Omental fat pad (tissue), 4 donors: ENCODE measurements around the gene BANF1. TPM values are rescaled to one million over a fixed set of nuclear protein-coding genes. Genes with fewer than 3 reads are reported as not detected.

Experiments used
- ATAC-seq: fragments of 150-250 bp; one replicate; pipeline ENCODE4 v1.9.1; 2016; ENCODE audit warnings: mild to moderate bottlenecking, moderate library complexity; ENCODE audit not compliant: low FRiP score
- DNase-seq: peaks from one replicate; pipeline ENCODE4 v3.0.0-alpha.2; 2019; ENCODE audit warnings: low spot score
- total RNA-seq, 4 donors: library from RNA; depleted of rRNA; stranded (reverse); fragments of >200 nt; gene quantifications; one replicate each; pipeline ENCODE4 v1.1.0, GENCODE V29; 2016
- TF ChIP-seq, protein P1 (sequence below), 3 donors: fragments of 450-650 bp; IDR thresholded peaks; one replicate each; pipeline ENCODE4 v1.5.1; 2016 to 2017; ENCODE audit warnings: antibody characterized with exemption in 3 of 3, mild to moderate bottlenecking in 3 of 3, moderate library complexity in 2 of 3

BANF1 gene
- total RNA-seq, 4 donors from 2014 or later = 24.6 to 40.8 (median 33.0) TPM

DNA sequence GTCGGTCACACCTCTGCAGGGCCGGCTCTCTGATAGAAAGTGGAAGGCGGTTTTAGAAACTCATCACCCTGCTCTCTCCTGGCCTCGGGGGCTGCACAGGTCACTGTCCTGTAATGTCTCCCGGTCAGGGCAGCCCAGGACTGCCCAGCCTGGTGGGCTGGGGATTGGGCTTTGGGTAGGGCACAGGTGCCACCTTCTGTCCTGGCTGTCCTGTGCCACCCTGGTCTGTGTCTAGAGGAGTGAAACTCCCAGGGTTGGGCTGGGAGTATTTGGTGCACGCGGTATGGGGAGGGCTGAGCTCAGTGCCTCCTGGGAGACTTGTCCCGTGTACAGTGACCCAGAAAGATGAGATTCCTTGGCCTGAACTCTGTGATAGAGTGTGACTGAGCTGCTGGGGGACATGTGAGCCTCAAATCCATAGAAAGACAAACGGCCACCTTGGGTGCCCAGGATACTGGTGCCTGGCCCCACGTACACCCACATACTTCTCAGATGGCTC, 23.0 kb upstream of the BANF1 start:
- TF ChIP-seq, protein P1, sequence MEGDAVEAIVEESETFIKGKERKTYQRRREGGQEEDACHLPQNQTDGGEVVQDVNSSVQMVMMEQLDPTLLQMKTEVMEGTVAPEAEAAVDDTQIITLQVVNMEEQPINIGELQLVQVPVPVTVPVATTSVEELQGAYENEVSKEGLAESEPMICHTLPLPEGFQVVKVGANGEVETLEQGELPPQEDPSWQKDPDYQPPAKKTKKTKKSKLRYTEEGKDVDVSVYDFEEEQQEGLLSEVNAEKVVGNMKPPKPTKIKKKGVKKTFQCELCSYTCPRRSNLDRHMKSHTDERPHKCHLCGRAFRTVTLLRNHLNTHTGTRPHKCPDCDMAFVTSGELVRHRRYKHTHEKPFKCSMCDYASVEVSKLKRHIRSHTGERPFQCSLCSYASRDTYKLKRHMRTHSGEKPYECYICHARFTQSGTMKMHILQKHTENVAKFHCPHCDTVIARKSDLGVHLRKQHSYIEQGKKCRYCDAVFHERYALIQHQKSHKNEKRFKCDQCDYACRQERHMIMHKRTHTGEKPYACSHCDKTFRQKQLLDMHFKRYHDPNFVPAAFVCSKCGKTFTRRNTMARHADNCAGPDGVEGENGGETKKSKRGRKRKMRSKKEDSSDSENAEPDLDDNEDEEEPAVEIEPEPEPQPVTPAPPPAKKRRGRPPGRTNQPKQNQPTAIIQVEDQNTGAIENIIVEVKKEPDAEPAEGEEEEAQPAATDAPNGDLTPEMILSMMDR (IDR thresholded peaks at IDR 0.05) = no peak
- ATAC-seq (no peak), DNase-seq (no peak)

- no peak for ATAC-seq
- no peak for DNase-seq
- TF ChIP-seq, protein P1 (IDR thresholded peaks at IDR 0.05) = no peak
Observed at GRCh38 chr11:65981101-65981740, 21.1 kb upstream of the BANF1 start.

DNA sequence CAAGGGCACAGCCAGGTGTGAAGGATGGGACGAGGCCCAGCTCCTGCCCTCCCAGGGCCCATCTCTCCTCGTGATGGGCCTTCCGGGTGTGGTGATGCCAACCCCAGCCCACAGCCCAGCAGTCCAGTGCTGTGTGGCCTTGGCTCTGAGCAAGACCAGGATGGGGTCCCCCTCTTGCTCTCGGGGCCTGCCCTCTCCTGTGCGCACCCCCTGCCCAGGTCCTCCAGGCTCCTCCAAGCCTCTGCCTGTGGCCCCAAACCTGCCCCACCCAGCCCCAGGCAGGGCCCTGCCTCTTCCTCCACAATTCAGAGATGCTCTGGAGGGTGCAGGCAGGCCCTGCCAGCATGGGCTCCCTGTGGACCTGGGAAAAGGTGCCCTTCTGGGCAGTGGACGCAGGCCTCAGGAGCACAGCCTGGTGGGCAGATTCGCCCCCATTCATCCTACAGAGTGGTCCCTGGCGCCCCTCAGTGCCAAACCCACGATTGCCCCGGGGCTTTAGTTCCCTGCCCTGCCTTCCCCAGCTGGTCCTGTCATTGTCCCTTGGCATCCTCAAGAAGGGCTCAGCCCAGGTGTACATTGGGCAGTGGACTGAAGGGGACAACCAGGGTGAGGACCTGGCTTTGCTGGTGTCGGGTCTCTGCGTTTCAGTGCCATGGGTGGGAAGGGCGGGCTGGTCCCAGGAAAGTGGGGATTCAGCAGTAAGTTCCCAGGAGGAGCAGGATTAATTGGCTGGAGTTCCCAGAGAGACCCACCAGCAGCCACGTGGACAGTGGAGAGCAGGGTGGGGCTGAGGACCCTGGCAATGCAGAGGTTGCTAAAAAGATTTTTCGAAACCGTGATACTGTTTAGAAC, 20.1 kb upstream of the BANF1 start:
- ATAC-seq (no peak), DNase-seq (no peak)
- TF ChIP-seq, protein P1 (IDR thresholded peaks at IDR 0.05) = no peak

DNA sequence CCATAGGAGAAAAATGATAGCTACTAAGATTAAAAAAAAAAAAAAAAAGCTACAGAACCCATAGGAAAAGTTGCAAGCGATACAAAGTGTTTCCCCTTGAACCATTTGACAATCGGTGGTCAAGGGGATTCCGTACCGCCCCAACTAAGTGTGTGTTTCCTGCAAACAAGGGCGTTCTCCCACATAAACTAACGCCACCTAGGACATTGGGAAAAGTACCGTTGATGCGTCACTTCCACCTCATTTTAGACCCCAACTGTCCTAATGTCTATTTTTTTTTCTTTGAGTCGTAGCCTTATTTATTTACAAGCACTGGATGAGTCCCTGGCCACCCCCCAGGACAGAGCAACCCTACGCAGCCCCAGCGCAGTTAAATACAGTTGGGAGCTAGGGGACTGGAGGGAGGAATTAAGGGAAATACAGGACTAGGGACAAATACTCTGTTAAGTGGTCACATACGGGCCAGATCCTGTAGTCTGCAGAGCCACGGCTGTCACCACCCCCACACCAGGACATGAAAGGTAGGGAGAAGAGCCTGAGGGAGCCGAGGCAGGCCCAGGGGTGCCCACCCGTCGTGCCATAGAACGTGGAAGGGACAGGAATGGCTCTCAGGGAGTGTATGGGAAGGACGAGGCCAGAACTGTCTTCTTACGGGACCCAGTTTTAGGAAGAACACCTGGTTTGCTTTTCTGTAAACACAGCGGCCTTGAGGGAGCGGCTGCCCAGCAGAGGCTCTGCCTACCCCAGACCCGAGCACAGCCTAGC, 19.3 kb upstream of the BANF1 start:
- ATAC-seq (no peak), DNase-seq (no peak)
- TF ChIP-seq, protein P1 (IDR thresholded peaks at IDR 0.05) = no peak

DNA sequence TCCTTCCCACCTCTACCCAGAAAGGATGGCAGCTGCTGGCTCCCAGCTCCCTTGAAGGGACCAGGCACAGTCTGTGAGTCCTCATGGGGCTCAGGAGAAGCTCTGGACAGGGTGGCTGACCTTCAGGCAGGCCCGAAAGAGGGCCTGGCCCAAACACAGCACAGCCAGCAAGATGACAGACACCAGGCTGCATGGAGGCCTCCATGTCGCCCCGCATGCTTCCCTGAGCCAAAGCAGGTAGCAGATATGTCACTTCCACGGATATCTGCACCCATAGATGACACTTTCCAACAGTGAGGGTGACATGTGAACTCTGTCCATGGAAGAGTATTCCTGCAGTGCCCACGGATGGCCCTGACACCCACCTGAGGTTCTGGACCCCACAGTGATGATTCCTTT, 18.7 kb upstream of the BANF1 start:
- ATAC-seq = no peak

GRCh38 chr11:65987336-65987735, 15.0 kb upstream of the BANF1 start:
- TF ChIP-seq, protein P1 (IDR thresholded peaks at IDR 0.05) = no peak
- no peak for ATAC-seq

More for the DNA sequence above, 18.7 kb upstream of the BANF1 start:
- TF ChIP-seq, protein P1 (IDR thresholded peaks at IDR 0.05) = no peak
- no peak for DNase-seq

More at GRCh38 chr11:65987336-65987735, 15.0 kb upstream of the BANF1 start:
- no peak for DNase-seq
